OCI-LY3 (cell line): ENCODE measurements around the gene CTSW.
"Not testable (repeated sequence)": the region's sequence is repeated elsewhere in the genome, so short reads cannot be mapped to it uniquely, and the experiment has no call there.

ENCODE experiments used
- H2AFZ ChIP-seq: fragments of 200-600, 300-600 bp; shearing (Covaris generic); 2 replicates; pipeline ENCODE4 v1.6.0; 2014; ENCODE audit warnings: antibody characterized with exemption, low read depth, low read length
- H3K27ac ChIP-seq: fragments of 200-600, 300-600 bp; sonication (generic); 2 replicates; pipeline ENCODE4 v1.5.1; 2014; ENCODE audit warnings: mild to moderate bottlenecking, low read length, moderate library complexity, mixed read lengths
- H3K27me3 ChIP-seq: fragments of 200-600, 300-600 bp; sonication (generic); 2 replicates; pipeline ENCODE4 v1.6.1; 2014; ENCODE audit warnings: low read depth, low read length, mixed read lengths
- H3K36me3 ChIP-seq: fragments of 200-600, 300-600 bp; sonication (generic); replicated peaks from 2 replicates; pipeline ENCODE3; 2014; ENCODE audit warnings: low read depth, low read length, mixed read lengths
- H3K4me1 ChIP-seq: fragments of 300-600, 200-600 bp; sonication (generic); 2 replicates; pipeline ENCODE4 v1.6.1; 2014; ENCODE audit warnings: low read length, mixed read lengths
- H3K4me2 ChIP-seq: fragments of 200-600, 300-600 bp; sonication (generic); 2 replicates; pipeline ENCODE4 v1.6.1; 2014; ENCODE audit warnings: low read length, mixed read lengths
- H3K4me3 ChIP-seq: fragments of 300-600, 200-600 bp; sonication (generic); 2 replicates; pipeline ENCODE4 v1.5.1; 2014; ENCODE audit warnings: antibody characterized with exemption, mild to moderate bottlenecking, low read length, moderate library complexity
- H3K79me2 ChIP-seq: fragments of 300-600, 200-600 bp; shearing (Covaris generic); 2 replicates; pipeline ENCODE4 v1.6.1; 2014; ENCODE audit warnings: mild to moderate bottlenecking, low read length, mixed read lengths
- H3K9ac ChIP-seq: fragments of 300-600, 200-600 bp; shearing (Covaris generic); 2 replicates; pipeline ENCODE4 v1.6.0; 2014; ENCODE audit warnings: mild to moderate bottlenecking, low read length, moderate library complexity
- H3K9me3 ChIP-seq: fragments of 200-600, 300-600 bp; shearing (Covaris generic); 2 replicates; pipeline ENCODE4 v1.6.1; 2014; ENCODE audit warnings: low read length, mixed read lengths; ENCODE audit not compliant: insufficient read depth
- H4K20me1 ChIP-seq: fragments of 200-600, 300-600 bp; sonication (generic); 2 replicates; pipeline ENCODE4 v1.6.1; 2016; ENCODE audit warnings: low read length, mixed read lengths; ENCODE audit not compliant: insufficient read depth
- EZH2phosphoT487 ChIP-seq: fragments of 200-600 bp; shearing (Covaris generic); IDR thresholded peaks from 2 replicates; pipeline ENCODE4 v1.6.1; 2018; ENCODE audit warnings: antibody characterized with exemption, mixed run types, low read depth
- TF ChIP-seq, protein P1 (sequence below): fragments of 200-600, 300-600 bp; sonication (generic); IDR thresholded peaks from 2 replicates; pipeline ENCODE4 v1.5.1; 2014; ENCODE audit warnings: antibody characterized with exemption, low read length, low read depth

The CTSW gene

GRCh38 chr11:65891219-65892136 lies 11.8 kb downstream of the CTSW start:
- H2AFZ ChIP-seq: no peak overlapping the region
- peaks cover 36% of the 10 kb centered on the region for H3K4me1 ChIP-seq
- H3K4me2 ChIP-seq: peak overlapping the region; percentile 85
- H3K79me2 ChIP-seq: peaks cover 37% of the 10 kb centered on the region
- H3K36me3 ChIP-seq: peaks cover 4% of the 10 kb centered on the region
- H3K27ac ChIP-seq: peak overlapping the region; percentile 60
- H3K9me3 ChIP-seq: no peaks in the 10 kb centered on the region
- peak overlapping the region; percentile 92 for H3K4me3 ChIP-seq
- TF ChIP-seq EZH2phosphoT487: no peak
- TF ChIP-seq, protein P1, sequence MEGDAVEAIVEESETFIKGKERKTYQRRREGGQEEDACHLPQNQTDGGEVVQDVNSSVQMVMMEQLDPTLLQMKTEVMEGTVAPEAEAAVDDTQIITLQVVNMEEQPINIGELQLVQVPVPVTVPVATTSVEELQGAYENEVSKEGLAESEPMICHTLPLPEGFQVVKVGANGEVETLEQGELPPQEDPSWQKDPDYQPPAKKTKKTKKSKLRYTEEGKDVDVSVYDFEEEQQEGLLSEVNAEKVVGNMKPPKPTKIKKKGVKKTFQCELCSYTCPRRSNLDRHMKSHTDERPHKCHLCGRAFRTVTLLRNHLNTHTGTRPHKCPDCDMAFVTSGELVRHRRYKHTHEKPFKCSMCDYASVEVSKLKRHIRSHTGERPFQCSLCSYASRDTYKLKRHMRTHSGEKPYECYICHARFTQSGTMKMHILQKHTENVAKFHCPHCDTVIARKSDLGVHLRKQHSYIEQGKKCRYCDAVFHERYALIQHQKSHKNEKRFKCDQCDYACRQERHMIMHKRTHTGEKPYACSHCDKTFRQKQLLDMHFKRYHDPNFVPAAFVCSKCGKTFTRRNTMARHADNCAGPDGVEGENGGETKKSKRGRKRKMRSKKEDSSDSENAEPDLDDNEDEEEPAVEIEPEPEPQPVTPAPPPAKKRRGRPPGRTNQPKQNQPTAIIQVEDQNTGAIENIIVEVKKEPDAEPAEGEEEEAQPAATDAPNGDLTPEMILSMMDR: peak; percentile 77
- peaks cover 12% of the 10 kb centered on the region; the same call in 1 of the 2 replicates for H4K20me1 ChIP-seq
- no peaks in the 10 kb centered on the region for H3K27me3 ChIP-seq
- peak overlapping the region; percentile 95 for H3K9ac ChIP-seq

DNA sequence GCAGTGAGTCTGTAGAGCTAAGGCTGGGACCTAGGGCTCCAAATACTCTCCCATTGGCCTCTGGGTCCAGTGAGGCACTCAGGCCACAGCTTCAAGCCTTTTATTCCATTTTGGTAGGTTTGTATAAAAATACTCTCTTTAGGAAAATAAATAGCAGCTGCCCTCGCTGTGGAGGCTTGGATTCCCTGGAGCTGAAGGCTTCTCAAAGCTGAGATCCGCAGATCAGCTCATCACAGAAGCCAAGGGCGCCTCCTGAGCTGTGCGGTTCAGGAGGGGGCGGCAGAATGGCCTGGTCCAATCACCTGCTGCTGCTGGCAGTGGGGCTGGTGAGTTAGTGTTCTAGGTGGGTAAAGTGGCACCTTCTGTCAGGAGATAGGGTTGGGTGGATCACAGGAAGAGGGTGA lies 12.5 kb downstream of the CTSW start:
- H3K9me3 ChIP-seq, H3K36me3 ChIP-seq, H2AFZ ChIP-seq, H3K27me3 ChIP-seq: not testable (repeated sequence)
- Histone ChIP-seq H3K27ac (peak overlapping the region; percentile 60), H3K9ac (peak overlapping the region; percentile 95), H4K20me1 (peaks cover 12% of the 10 kb centered on the region; the same call in 1 of the 2 replicates), H3K79me2 (peaks cover 37% of the 10 kb centered on the region), H3K4me3 (peak overlapping the region; percentile 92), H3K4me1 (peaks cover 36% of the 10 kb centered on the region), H3K4me2 (peak overlapping the region; percentile 85)

DNA sequence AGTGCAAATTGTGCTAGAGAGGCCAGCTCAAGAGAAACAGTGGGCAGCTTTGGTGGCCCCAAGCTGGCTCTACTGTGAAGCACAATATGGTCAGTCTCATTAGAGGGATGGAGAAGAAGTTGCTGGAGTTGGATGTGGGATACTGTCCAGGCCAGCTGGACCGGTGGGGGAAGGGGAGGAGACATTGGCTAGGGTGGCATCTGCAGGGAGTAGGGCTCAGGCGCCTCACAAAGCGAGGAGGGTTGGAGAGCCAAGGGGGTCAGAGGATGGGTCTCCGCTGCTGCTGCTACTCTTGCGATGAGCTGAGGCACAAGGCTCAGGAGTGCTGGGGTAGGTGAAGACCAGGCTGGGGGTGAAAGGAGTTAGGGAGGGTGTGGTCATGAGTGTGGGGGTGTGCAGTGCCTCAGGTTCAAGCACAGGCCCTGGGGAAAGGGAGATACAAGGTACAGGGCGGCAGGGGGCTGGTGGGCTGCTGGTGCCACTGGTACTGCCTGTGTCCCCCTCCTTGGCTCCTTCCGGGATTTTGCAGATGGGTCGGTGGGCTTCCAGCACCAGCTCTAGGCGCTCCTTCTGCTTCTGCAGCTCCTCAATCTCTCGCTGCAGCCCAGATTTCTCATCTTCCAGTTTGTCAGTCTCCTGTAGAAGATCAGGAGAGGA lies 13.2 kb downstream of the CTSW start:
- H3K4me2 ChIP-seq: peak overlapping the region; percentile 85
- H4K20me1 ChIP-seq: peaks cover 12% of the 10 kb centered on the region; the same call in 1 of the 2 replicates
- peak overlapping the region; percentile 95; the same call in 1 of the 2 replicates for H3K9ac ChIP-seq
- H3K4me1 ChIP-seq: peaks cover 31% of the 10 kb centered on the region
- H3K27me3 ChIP-seq: no peaks in the 10 kb centered on the region
- peak overlapping the region; percentile 60 for H3K27ac ChIP-seq
- H2AFZ ChIP-seq: no peak overlapping the region
- H3K36me3 ChIP-seq: no peaks in the 10 kb centered on the region
- H3K4me3 ChIP-seq: peak overlapping the region; percentile 92
- TF ChIP-seq, protein P1: no peak
- no peak for TF ChIP-seq EZH2phosphoT487
- H3K79me2 ChIP-seq: peaks cover 31% of the 10 kb centered on the region
- H3K9me3 ChIP-seq: no peaks in the 10 kb centered on the region

- H3K4me2 ChIP-seq: peak overlapping the region; percentile 85
- peaks cover 27% of the 10 kb centered on the region for H3K79me2 ChIP-seq
- H3K27ac ChIP-seq: peak overlapping the region; percentile 54
- TF ChIP-seq, protein P1: no peak
- TF ChIP-seq EZH2phosphoT487: no peak
- H3K4me3 ChIP-seq: peak overlapping the region; percentile 92
- peaks cover 12% of the 10 kb centered on the region; the same call in 1 of the 2 replicates for H4K20me1 ChIP-seq
- peaks cover 29% of the 10 kb centered on the region for H3K4me1 ChIP-seq
- H3K27me3 ChIP-seq: no peaks in the 10 kb centered on the region
- no peaks in the 10 kb centered on the region for H3K9me3 ChIP-seq
- H3K36me3 ChIP-seq: no peaks in the 10 kb centered on the region
- H2AFZ ChIP-seq: peak overlapping the region; percentile 19
- peak overlapping the region; percentile 66 for H3K9ac ChIP-seq
These were observed 14.5 kb downstream of the CTSW start for GRCh38 chr11:65894034-65894591.
